Measurements from ENCODE around the gene CBX3.
"Not testable (repeated sequence)": the region's sequence is repeated elsewhere in the genome, so short reads cannot be mapped to it uniquely, and the experiment has no call there.

CBX3 gene

DNA sequence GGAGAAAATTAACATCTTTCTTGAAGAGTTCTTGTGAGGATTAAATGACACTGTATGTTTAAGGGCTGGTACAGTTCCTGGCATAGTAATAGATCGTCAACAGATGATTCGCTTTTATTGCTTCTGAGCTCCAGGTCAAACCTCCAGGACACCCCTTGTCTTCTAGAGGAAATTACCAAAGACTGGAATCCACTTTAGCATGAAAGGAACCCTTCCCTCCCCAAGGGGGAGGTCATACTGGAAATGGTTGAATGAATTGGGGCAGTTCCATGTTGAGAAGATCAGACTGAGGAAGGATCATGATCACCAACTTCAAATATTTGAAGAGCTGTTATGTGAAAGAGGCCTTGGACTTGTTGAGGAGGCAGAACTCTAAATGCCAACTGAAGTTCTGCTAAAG lies 40.6 kb upstream of the CBX3 start:
- peaks cover 45% of the 10 kb centered on the region for H3K4me1 ChIP-seq (ENCODE audit: insufficient read depth, low read length, severe bottlenecking)

DNA sequence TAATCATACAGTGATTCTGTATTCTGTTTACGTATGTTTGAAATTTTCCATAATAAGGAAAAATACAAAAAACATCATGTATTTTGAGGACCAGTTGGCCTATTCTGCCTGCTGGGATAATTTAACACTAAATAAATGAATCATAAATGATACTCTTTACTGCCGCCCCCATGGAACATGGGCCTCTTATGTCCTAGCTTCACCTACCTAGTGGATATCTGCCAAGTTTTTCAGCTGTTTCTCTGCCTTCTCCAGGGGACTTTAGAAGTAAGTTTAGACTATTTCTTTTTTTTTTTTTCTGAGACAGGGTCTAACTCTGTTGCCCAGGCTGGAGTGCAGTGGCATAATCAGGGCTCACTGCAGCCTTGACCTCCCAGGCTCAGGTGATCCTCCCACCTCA lies 39.1 kb upstream of the CBX3 start:
- Histone ChIP-seq H3K9ac (ENCODE audit: low read length) (no peak overlapping the region), H3K9me2 (ENCODE audit: low read depth, low read length) (no peaks in the 10 kb centered on the region), H2AFZ (ENCODE audit: low read length) (no peak overlapping the region), H3F3A (ENCODE audit: insufficient read depth, low read length) (no peaks in the 10 kb centered on the region), H3K4me1 (ENCODE audit: insufficient read depth, low read length, severe bottlenecking) (peaks cover 45% of the 10 kb centered on the region), H3K9me3 (ENCODE audit: low read length) (no peaks in the 10 kb centered on the region), H3K79me2 (ENCODE audit: insufficient read depth, low read length) (peaks cover 68% of the 10 kb centered on the region), H3K27me3 (ENCODE audit: insufficient read depth, low read length) (no peaks in the 10 kb centered on the region), H3K4me3 (ENCODE audit: low read depth, low read length, poor library complexity, severe bottlenecking) (no peak overlapping the region), H3K36me3 (ENCODE audit: insufficient read depth, low read length) (no peaks in the 10 kb centered on the region), H3K4me2 (ENCODE audit: low read length) (no peak overlapping the region), H3K27ac (ENCODE audit: low read depth, low read length, poor library complexity, severe bottlenecking) (no peak overlapping the region), H4K20me1 (ENCODE audit: insufficient read depth, low read length) (no peaks in the 10 kb centered on the region)
- no peak for TF ChIP-seq EZH2 (IDR thresholded peaks at IDR 0.05; ENCODE audit: borderline replicate concordance, low read length)
- TF ChIP-seq, protein P1, sequence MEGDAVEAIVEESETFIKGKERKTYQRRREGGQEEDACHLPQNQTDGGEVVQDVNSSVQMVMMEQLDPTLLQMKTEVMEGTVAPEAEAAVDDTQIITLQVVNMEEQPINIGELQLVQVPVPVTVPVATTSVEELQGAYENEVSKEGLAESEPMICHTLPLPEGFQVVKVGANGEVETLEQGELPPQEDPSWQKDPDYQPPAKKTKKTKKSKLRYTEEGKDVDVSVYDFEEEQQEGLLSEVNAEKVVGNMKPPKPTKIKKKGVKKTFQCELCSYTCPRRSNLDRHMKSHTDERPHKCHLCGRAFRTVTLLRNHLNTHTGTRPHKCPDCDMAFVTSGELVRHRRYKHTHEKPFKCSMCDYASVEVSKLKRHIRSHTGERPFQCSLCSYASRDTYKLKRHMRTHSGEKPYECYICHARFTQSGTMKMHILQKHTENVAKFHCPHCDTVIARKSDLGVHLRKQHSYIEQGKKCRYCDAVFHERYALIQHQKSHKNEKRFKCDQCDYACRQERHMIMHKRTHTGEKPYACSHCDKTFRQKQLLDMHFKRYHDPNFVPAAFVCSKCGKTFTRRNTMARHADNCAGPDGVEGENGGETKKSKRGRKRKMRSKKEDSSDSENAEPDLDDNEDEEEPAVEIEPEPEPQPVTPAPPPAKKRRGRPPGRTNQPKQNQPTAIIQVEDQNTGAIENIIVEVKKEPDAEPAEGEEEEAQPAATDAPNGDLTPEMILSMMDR (IDR thresholded peaks at IDR 0.05; ENCODE audit: low read length) = no peak

More for the DNA sequence above, 40.6 kb upstream of the CBX3 start:
- Histone ChIP-seq H3F3A (ENCODE audit: insufficient read depth, low read length) (no peaks in the 10 kb centered on the region), H3K79me2 (ENCODE audit: insufficient read depth, low read length) (peaks cover 66% of the 10 kb centered on the region), H3K4me2 (ENCODE audit: low read length) (no peak overlapping the region), H3K27me3 (ENCODE audit: insufficient read depth, low read length) (no peaks in the 10 kb centered on the region), H3K9me2 (ENCODE audit: low read depth, low read length) (no peaks in the 10 kb centered on the region), H3K9ac (ENCODE audit: low read length) (no peak overlapping the region), H2AFZ (ENCODE audit: low read length) (no peak overlapping the region), H3K4me3 (ENCODE audit: low read depth, low read length, poor library complexity, severe bottlenecking) (no peak overlapping the region), H3K36me3 (ENCODE audit: insufficient read depth, low read length) (no peaks in the 10 kb centered on the region), H3K27ac (ENCODE audit: low read depth, low read length, poor library complexity, severe bottlenecking) (no peak overlapping the region), H3K9me3 (ENCODE audit: low read length) (no peaks in the 10 kb centered on the region), H4K20me1 (ENCODE audit: insufficient read depth, low read length) (no peaks in the 10 kb centered on the region)
- TF ChIP-seq, protein P1 (IDR thresholded peaks at IDR 0.05; ENCODE audit: low read length) = no peak
- no peak for TF ChIP-seq EZH2 (IDR thresholded peaks at IDR 0.05; ENCODE audit: borderline replicate concordance, low read length)

DNA sequence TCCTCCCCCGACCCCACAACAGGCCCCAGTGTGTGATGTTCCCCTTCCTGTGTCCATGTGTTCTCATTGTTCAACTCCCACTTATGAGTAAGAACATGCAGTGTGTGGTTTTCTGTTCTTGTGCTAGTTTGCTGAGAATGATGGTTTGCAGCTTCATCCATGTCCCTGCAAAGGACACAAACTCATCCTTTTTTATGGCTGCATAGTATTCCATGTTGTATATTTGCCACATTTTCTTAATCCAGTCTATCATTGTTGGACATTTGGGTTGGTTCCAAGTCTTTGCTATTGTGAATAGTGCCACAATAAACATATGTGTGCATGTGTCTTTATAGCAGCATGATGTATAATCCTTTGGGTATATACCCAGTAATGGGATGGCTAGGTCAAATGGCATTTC lies 37.7 kb upstream of the CBX3 start:
- H3K27ac ChIP-seq (ENCODE audit: low read depth, low read length, poor library complexity, severe bottlenecking); H3K27me3 ChIP-seq (ENCODE audit: insufficient read depth, low read length); H3K36me3 ChIP-seq (ENCODE audit: insufficient read depth, low read length); H4K20me1 ChIP-seq (ENCODE audit: insufficient read depth, low read length); H3K9me3 ChIP-seq (ENCODE audit: low read length); H3F3A ChIP-seq (ENCODE audit: insufficient read depth, low read length); H3K4me2 ChIP-seq (ENCODE audit: low read length); H3K4me3 ChIP-seq (ENCODE audit: low read depth, low read length, poor library complexity, severe bottlenecking); H3K9ac ChIP-seq (ENCODE audit: low read length); H3K9me2 ChIP-seq (ENCODE audit: low read depth, low read length); H2AFZ ChIP-seq (ENCODE audit: low read length): not testable (repeated sequence)
- Histone ChIP-seq H3K4me1 (ENCODE audit: insufficient read depth, low read length, severe bottlenecking) (peaks cover 34% of the 10 kb centered on the region), H3K79me2 (ENCODE audit: insufficient read depth, low read length) (peaks cover 59% of the 10 kb centered on the region)

DNA sequence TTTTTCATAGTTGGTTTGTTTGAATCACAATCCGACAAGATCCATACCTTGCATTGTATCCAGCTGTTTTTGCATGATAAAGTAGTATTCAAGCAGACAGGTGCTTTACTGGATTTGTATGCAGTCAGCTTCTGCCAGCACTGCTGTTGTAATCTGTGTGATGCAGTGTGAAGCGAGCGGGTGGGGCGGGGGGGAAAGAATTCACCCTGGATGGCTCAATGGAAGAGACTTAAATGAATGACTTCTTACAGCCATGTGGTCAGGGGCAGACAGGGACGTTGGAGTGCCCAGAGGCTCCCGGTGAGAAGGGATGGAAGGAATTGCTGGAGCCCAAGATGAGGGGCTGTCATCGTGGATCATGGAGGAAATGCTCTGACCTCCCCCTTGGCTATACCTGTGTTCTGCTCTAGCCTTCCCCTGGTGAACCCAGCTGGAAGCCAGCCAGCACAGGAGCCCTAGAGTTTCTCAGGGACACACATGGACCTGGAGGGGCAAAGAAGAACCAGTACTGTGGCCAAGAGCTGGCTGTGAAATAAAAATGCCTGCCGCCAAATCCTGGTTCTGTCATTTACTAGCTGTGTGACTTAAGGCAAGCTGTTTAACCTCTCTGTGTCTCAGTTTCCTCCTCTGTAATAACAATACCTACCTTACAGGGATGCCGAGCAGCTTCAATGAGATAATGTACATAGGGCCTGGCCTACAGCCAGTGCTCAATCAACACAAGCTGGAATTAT lies 35.4 kb upstream of the CBX3 start:
- H3K9ac ChIP-seq (ENCODE audit: low read length) = no peak overlapping the region; the same call in 1 of the 2 replicates
- no peaks in the 10 kb centered on the region for H3K9me2 ChIP-seq (ENCODE audit: low read depth, low read length)
- TF ChIP-seq EZH2 (IDR thresholded peaks at IDR 0.05; ENCODE audit: borderline replicate concordance, low read length) = no peak
- TF ChIP-seq, protein P1 (IDR thresholded peaks at IDR 0.05; ENCODE audit: low read length) = no peak
- no peaks in the 10 kb centered on the region for H3F3A ChIP-seq (ENCODE audit: insufficient read depth, low read length)
- H2AFZ ChIP-seq (ENCODE audit: low read length) = no peak overlapping the region
- peaks cover 18% of the 10 kb centered on the region for H3K36me3 ChIP-seq (ENCODE audit: insufficient read depth, low read length)
- H3K4me1 ChIP-seq (ENCODE audit: insufficient read depth, low read length, severe bottlenecking) = peaks cover 20% of the 10 kb centered on the region
- H4K20me1 ChIP-seq (ENCODE audit: insufficient read depth, low read length) = no peaks in the 10 kb centered on the region
- no peaks in the 10 kb centered on the region for H3K9me3 ChIP-seq (ENCODE audit: low read length)
- H3K27me3 ChIP-seq (ENCODE audit: insufficient read depth, low read length) = no peaks in the 10 kb centered on the region
- H3K79me2 ChIP-seq (ENCODE audit: insufficient read depth, low read length) = peaks cover 38% of the 10 kb centered on the region
- H3K27ac ChIP-seq (ENCODE audit: low read depth, low read length, poor library complexity, severe bottlenecking) = peak overlapping the region; percentile 55
- H3K4me2 ChIP-seq (ENCODE audit: low read length) = no peak overlapping the region
- H3K4me3 ChIP-seq (ENCODE audit: low read depth, low read length, poor library complexity, severe bottlenecking) = no peak overlapping the region
